Adrenal gland (tissue), 5 donors: ENCODE data around the gene ZDHHC20.

ENCODE experiments used
- POLR2A ChIP-seq, 2 donors: fragments of 450-650 bp; IDR thresholded peaks; one replicate each; pipeline ENCODE4 v1.6.1; 2017; ENCODE audit warnings: antibody characterized with exemption in 2 of 2, mild to moderate bottlenecking in 2 of 2, moderate library complexity in 1 of 2
- TF ChIP-seq, protein P1 (sequence below), 6 experiments: fragments of 450-650 bp in 4 of 6; fragments of 200-600 bp in 2 of 6; sonication (generic) in 1 of 6; IDR thresholded peaks; 1 replicate in 5 of 6; 2 replicates in 1 of 6; pipeline versions ENCODE4 v1.5.1 to v1.8.0; 2016 to 2021; ENCODE audit warnings: antibody characterized with exemption in 6 of 6, mild to moderate bottlenecking in 2 of 6, moderate library complexity in 1 of 6
- donor health status: DM: no; HTN: no; CAD: no.

DNA sequence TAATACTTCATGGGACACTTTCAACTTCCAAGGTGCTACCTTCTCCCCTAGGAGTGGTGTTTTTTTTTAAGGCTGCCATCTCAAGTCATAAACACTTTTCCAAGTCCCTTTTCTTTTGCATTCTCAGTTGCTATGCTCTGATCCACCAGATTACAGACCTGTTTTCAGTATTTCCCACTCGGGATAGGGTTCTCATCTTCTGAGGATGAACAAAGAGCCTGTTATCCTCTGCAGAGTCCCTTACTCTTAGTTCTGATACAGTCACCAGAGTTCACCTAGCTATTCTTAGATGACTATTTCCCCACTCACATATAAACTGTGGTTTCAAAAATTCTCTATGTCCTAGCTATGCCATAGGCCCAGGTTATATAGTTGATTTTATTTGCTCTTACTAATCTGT, 15.9 kb downstream of the ZDHHC20 start:
- TF ChIP-seq POLR2A (IDR thresholded peaks at IDR 0.05), result no peak
- TF ChIP-seq, protein P1, sequence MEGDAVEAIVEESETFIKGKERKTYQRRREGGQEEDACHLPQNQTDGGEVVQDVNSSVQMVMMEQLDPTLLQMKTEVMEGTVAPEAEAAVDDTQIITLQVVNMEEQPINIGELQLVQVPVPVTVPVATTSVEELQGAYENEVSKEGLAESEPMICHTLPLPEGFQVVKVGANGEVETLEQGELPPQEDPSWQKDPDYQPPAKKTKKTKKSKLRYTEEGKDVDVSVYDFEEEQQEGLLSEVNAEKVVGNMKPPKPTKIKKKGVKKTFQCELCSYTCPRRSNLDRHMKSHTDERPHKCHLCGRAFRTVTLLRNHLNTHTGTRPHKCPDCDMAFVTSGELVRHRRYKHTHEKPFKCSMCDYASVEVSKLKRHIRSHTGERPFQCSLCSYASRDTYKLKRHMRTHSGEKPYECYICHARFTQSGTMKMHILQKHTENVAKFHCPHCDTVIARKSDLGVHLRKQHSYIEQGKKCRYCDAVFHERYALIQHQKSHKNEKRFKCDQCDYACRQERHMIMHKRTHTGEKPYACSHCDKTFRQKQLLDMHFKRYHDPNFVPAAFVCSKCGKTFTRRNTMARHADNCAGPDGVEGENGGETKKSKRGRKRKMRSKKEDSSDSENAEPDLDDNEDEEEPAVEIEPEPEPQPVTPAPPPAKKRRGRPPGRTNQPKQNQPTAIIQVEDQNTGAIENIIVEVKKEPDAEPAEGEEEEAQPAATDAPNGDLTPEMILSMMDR (IDR thresholded peaks at IDR 0.05), result no peak
